B cell (primary cell): ENCODE data around the gene PTPRN2. TPM values are rescaled to one million over a fixed set of nuclear protein-coding genes. Genes with fewer than 3 reads are reported as not detected.
"Not testable (repeated sequence)": the region's sequence is repeated elsewhere in the genome, so short reads cannot be mapped to it uniquely, and the experiment has no call there.

Source experiments
- ATAC-seq: fragments of 200-7000 bp; cut with Tn5 transposase; one replicate; pipeline ENCODE4 v1.10.0; 2021; ENCODE audit warnings: low read depth, mild to moderate bottlenecking, moderate number of reproducible peaks, moderate library complexity
- CTCF ChIA-PET: fragments of 350-600 bp; sonication (Branson Sonifier 250); formaldehyde crosslinking; loops from one replicate; lab custom pipeline; 2021; ENCODE audit warnings: antibody characterized with exemption, inconsistent platforms; lab: Charles Lee
- POLR2A ChIA-PET: fragments of 350-600 bp; sonication (Branson Sonifier 250); formaldehyde crosslinking; loops from one replicate; lab custom pipeline; 2021; ENCODE audit warnings: antibody characterized with exemption; lab: Charles Lee
- DNase-seq: peaks from one replicate; pipeline ENCODE4 v3.0.0; 2013
- H2AFZ ChIP-seq: 2 replicates; pipeline ENCODE4 v1.6.1; 2012; ENCODE audit warnings: mild to moderate bottlenecking, low read depth, low read length; ENCODE audit not compliant: insufficient read depth, poor library complexity, severe bottlenecking
- H3K27ac ChIP-seq, 2 donors: 1 replicate in 1 of 2; 2 replicates in 1 of 2; pipeline ENCODE4 v1.5.1; 2012 to 2013; ENCODE audit warnings: low read length in 2 of 2, mild to moderate bottlenecking in 2 of 2, moderate library complexity in 1 of 2
- H3K27me3 ChIP-seq, 4 experiments: fragments of 200-600 bp in 1 of 4; sonication (generic) in 1 of 4; replicated peaks in 1 of 4; 1 replicate in 2 of 4; 2 replicates in 2 of 4; pipeline versions ENCODE4 v1.6.1 to v1.7.0; 2013 to 2016; ENCODE audit warnings: low read length in 3 of 4, mild to moderate bottlenecking in 2 of 4, mixed read lengths in 1 of 4, moderate library complexity in 1 of 4; ENCODE audit not compliant: insufficient read depth in 4 of 4, control insufficient read depth in 3 of 4; ENCODE audit errors: control extremely low read depth in 1 of 4
- H3K36me3 ChIP-seq, 2 experiments: replicated peaks in 1 of 2; 1 replicate in 1 of 2; 2 replicates in 1 of 2; pipeline versions ENCODE4 v1.6.1 to v1.7.1; 2013; ENCODE audit warnings: low read length in 1 of 2; ENCODE audit not compliant: insufficient read depth in 2 of 2, control insufficient read depth in 1 of 2; ENCODE audit errors: control extremely low read depth in 1 of 2, extremely low read depth in 1 of 2
- H3K4me1 ChIP-seq, 2 donors: fragments of 200-600 bp in 1 of 2; sonication (generic) in 1 of 2; 1 replicate in 1 of 2; 2 replicates in 1 of 2; pipeline versions ENCODE4 v1.5.1 to v1.6.1; 2013 to 2017; ENCODE audit warnings: low read length in 2 of 2; ENCODE audit not compliant: control insufficient read depth in 2 of 2, insufficient read depth in 2 of 2
- H3K4me2 ChIP-seq: replicated peaks from 2 replicates; pipeline ENCODE3; 2012; ENCODE audit warnings: mild to moderate bottlenecking, low read depth, low read length; ENCODE audit not compliant: poor library complexity, severe bottlenecking
- H3K4me3 ChIP-seq, 5 experiments: fragments of 200-600 bp in 1 of 5; sonication (generic) in 1 of 5; 1 replicate in 3 of 5; 2 replicates in 2 of 5; pipeline versions ENCODE4 v1.5.1 to v1.7.0; 2011 to 2016; ENCODE audit warnings: low read length in 4 of 5, mild to moderate bottlenecking in 4 of 5, low read depth in 2 of 5, control low read depth in 1 of 5, moderate library complexity in 1 of 5; ENCODE audit not compliant: insufficient read depth in 1 of 5; ENCODE audit errors: control extremely low read depth in 1 of 5, extremely low read depth in 1 of 5
- H3K79me2 ChIP-seq: fragments of 200-600 bp; sonication (generic); one replicate; pipeline ENCODE4 v1.6.0; 2016; ENCODE audit warnings: low read length; ENCODE audit not compliant: control insufficient read depth, insufficient read depth
- H3K9ac ChIP-seq: fragments of 200-600 bp; sonication (generic); 2 replicates; pipeline ENCODE4 v1.6.1; 2017; ENCODE audit warnings: mild to moderate bottlenecking, low read length, moderate library complexity
- H3K9me3 ChIP-seq, 3 donors: one replicate each; pipeline versions ENCODE4 v1.6.1 to v1.7.1; 2013; ENCODE audit warnings: low read length in 2 of 3; ENCODE audit not compliant: control insufficient read depth in 2 of 3, insufficient read depth in 1 of 3; ENCODE audit errors: control extremely low read depth in 1 of 3
- H4K20me1 ChIP-seq: 2 replicates; pipeline ENCODE4 v1.6.0; 2012; ENCODE audit warnings: mild to moderate bottlenecking, low read length; ENCODE audit not compliant: insufficient read depth, control insufficient read depth, poor library complexity, severe bottlenecking
- H3K27ac Mint-ChIP-seq: one replicate; pipeline ENCODE4 v1.8.0; 2021; ENCODE audit warnings: mixed read lengths
- H3K27me3 Mint-ChIP-seq: one replicate; pipeline ENCODE4 v1.8.0; 2021; ENCODE audit warnings: mixed read lengths
- H3K4me1 Mint-ChIP-seq: one replicate; pipeline ENCODE4 v1.8.0; 2021; ENCODE audit warnings: mixed read lengths
- H3K4me3 Mint-ChIP-seq: one replicate; pipeline ENCODE4 v1.8.0; 2021; ENCODE audit warnings: mixed read lengths
- H3K9me3 Mint-ChIP-seq: one replicate; pipeline ENCODE4 v1.8.0; 2022; ENCODE audit warnings: mixed read lengths; ENCODE audit not compliant: insufficient read depth
- EZH2 ChIP-seq: IDR thresholded peaks from 2 replicates; pipeline ENCODE4 v1.6.1; 2012; ENCODE audit warnings: borderline replicate concordance, low read depth, mild to moderate bottlenecking, moderate library complexity, low read length; ENCODE audit not compliant: insufficient read depth, poor library complexity, severe bottlenecking
- WGBS: methylation state at CpG from one replicate; pipeline ENCODE4 v1.1.5; 2013; ENCODE audit warnings: missing lambda C conversion rate; ENCODE audit not compliant: insufficient coverage; 5-methylcytosine and 5-hydroxymethylcytosine counted together
- intact Hi-C: fragments of 100-400 bp; cut with micrococcal nuclease; formaldehyde crosslinking; loops from one replicate; pipeline ENCODE4 v1.10.0; 2022
- polyA plus RNA-seq: library from polyadenylated mRNA; depleted of rRNA; stranded (reverse); fragments of >200 nt; gene quantifications from 2 replicates; pipeline ENCODE4 v1.2.3, GENCODE V29; 2012
- total RNA-seq, 2 donors: library from RNA; stranded (reverse); fragments of 120-200 nt in 1 of 2; gene quantifications; 1 replicate in 1 of 2; 2 replicates in 1 of 2; pipeline versions ENCODE4 v1.2.3 to v1.2.4, GENCODE V29; 2013 to 2022
- TF ChIP-seq, protein P1 (sequence below): fragments of 200-600 bp; IDR thresholded peaks from one replicate; pipeline ENCODE4 v1.8.0; 2022; ENCODE audit warnings: antibody characterized with exemption, mild to moderate bottlenecking

PTPRN2 gene
- total and polyA plus RNA-seq, 2 donors (not counting 1 experiment from before 2014, with no cell fraction given) = 2.0 to 5.0 TPM

DNA sequence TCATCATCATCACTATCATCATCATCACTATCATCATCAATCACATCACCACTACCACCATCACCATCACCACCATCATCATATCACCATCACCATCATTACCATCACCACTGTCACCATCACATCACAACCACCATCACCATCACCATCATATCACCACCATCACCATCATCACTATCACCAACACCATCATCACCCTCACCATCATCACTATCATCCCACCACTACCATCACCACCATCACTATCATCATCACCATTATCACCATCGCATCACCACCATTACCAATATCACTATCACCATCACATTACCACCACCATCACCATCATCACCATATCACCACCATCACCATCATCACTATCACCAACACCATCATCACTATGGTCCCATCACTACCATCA lies 539.1 kb downstream of the PTPRN2 start:
- no peaks in the 10 kb centered on the region for H3K36me3 ChIP-seq
- Mint-ChIP-seq H3K9me3 (no peaks in the 10 kb centered on the region), H3K4me1 (no peaks in the 10 kb centered on the region), H3K4me3 (no peak overlapping the region), H3K27me3 (no peaks in the 10 kb centered on the region), H3K27ac (no peak overlapping the region)
- DNase-seq (no peak), ATAC-seq (no peak)
- 82% methylated on average over 1 of the region's 1 CpG for WGBS
- H3K27me3 ChIP-seq = no peaks in the 10 kb centered on the region
- H3K4me1 ChIP-seq = no peaks in the 10 kb centered on the region
- H3K4me3 ChIP-seq = no peak overlapping the region
- no peaks in the 10 kb centered on the region for H4K20me1 ChIP-seq
- no peak overlapping the region for H3K27ac ChIP-seq
- H3K4me2 ChIP-seq = no peak overlapping the region
- peaks cover 0 to 24% (median 0%) of the 10 kb centered on the region in 3 donors for H3K9me3 ChIP-seq
- TF ChIP-seq EZH2 = no peak
- TF ChIP-seq, protein P1, sequence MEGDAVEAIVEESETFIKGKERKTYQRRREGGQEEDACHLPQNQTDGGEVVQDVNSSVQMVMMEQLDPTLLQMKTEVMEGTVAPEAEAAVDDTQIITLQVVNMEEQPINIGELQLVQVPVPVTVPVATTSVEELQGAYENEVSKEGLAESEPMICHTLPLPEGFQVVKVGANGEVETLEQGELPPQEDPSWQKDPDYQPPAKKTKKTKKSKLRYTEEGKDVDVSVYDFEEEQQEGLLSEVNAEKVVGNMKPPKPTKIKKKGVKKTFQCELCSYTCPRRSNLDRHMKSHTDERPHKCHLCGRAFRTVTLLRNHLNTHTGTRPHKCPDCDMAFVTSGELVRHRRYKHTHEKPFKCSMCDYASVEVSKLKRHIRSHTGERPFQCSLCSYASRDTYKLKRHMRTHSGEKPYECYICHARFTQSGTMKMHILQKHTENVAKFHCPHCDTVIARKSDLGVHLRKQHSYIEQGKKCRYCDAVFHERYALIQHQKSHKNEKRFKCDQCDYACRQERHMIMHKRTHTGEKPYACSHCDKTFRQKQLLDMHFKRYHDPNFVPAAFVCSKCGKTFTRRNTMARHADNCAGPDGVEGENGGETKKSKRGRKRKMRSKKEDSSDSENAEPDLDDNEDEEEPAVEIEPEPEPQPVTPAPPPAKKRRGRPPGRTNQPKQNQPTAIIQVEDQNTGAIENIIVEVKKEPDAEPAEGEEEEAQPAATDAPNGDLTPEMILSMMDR = no peak
- no peaks in the 10 kb centered on the region for H3K79me2 ChIP-seq
- intact Hi-C loops = no loop called here
- ChIA-PET CTCF (no interaction called here), POLR2A (no interaction called here)
- no peak overlapping the region for H3K9ac ChIP-seq
- no peak overlapping the region for H2AFZ ChIP-seq

- 86% methylated on average over 14 of the region's 14 CpGs for WGBS
- Mint-ChIP-seq H3K4me3 (no peak overlapping the region), H3K27ac (no peak overlapping the region), H3K9me3 (no peaks in the 10 kb centered on the region), H3K4me1 (no peaks in the 10 kb centered on the region), H3K27me3 (no peaks in the 10 kb centered on the region)
- H3K4me3 ChIP-seq = no peak overlapping the region
- H2AFZ ChIP-seq = no peak overlapping the region
- no peaks in the 10 kb centered on the region for H3K36me3 ChIP-seq
- TF ChIP-seq, protein P1 = no peak
- no peak for TF ChIP-seq EZH2
- no peaks in the 10 kb centered on the region for H3K27me3 ChIP-seq
- no peaks in the 10 kb centered on the region for H3K4me1 ChIP-seq
- POLR2A ChIA-PET = no interaction called here
- no peak overlapping the region for H3K4me2 ChIP-seq
- DNase-seq (no peak), ATAC-seq (no peak)
- H3K9ac ChIP-seq = no peak overlapping the region
- intact Hi-C loops = no loop called here
- CTCF ChIA-PET = no interaction called here
- peaks cover 0 to 22% (median 0%) of the 10 kb centered on the region in 3 donors for H3K9me3 ChIP-seq
- H3K79me2 ChIP-seq = no peaks in the 10 kb centered on the region
- H4K20me1 ChIP-seq = no peaks in the 10 kb centered on the region
- H3K27ac ChIP-seq = no peak overlapping the region
Observed at GRCh38 chr7:158047391-158048059, 540.1 kb downstream of the PTPRN2 start.

GRCh38 chr7:158046246-158046645 lies 541.4 kb downstream of the PTPRN2 start:
- H3K27ac ChIP-seq, H3K4me2 ChIP-seq, H2AFZ ChIP-seq, ATAC-seq, H3K4me3 ChIP-seq, H3K27me3 ChIP-seq, POLR2A ChIA-PET, H3K79me2 ChIP-seq, H3K4me1 Mint-ChIP-seq, CTCF ChIA-PET, H3K27me3 Mint-ChIP-seq, intact Hi-C loops, H4K20me1 ChIP-seq, H3K27ac Mint-ChIP-seq, H3K9ac ChIP-seq, H3K4me1 ChIP-seq, H3K9me3 Mint-ChIP-seq, H3K4me3 Mint-ChIP-seq, DNase-seq, H3K36me3 ChIP-seq: not testable (repeated sequence)
- WGBS = 83% methylated on average over 12 of the region's 12 CpGs
- H3K9me3 ChIP-seq = peaks cover 0 to 25% (median 0%) of the 10 kb centered on the region in 3 donors
